PFSK-1 (cell line): ENCODE data around the gene PRDM11.

Experiments
- FOXP2 ChIP-seq: optimal IDR thresholded peaks from 2 replicates; pipeline ENCODE3; 2011; ENCODE audit warnings: borderline replicate concordance, control low read depth, inconsistent platforms; ENCODE audit not compliant: insufficient read depth; ENCODE audit errors: extremely low read length, extremely low read depth
- POLR2AphosphoS5 ChIP-seq: IDR thresholded peaks from 2 replicates; pipeline ENCODE4 v1.6.1; 2012; ENCODE audit warnings: low read depth, mild to moderate bottlenecking, control low read depth, low read length, moderate library complexity
- REST ChIP-seq, 2 experiments: IDR thresholded peaks; 2 replicates each; pipeline versions ENCODE4 v1.6.1 to v1.8.0; 2011 to 2012; ENCODE audit warnings: low read depth in 2 of 2, low read length in 2 of 2, control low read depth in 1 of 2, inconsistent platforms in 1 of 2, mild to moderate bottlenecking in 1 of 2, moderate library complexity in 1 of 2; ENCODE audit not compliant: insufficient read depth in 1 of 2
- SIN3A ChIP-seq: IDR thresholded peaks from 2 replicates; pipeline ENCODE4 v1.6.1; 2012; ENCODE audit warnings: mild to moderate bottlenecking, low read length, moderate library complexity, borderline replicate concordance; ENCODE audit not compliant: insufficient read depth
- TAF1 ChIP-seq: IDR thresholded peaks from 2 replicates; pipeline ENCODE4 v1.6.1; 2012; ENCODE audit warnings: low read length, control low read depth, borderline replicate concordance; ENCODE audit not compliant: insufficient read depth

The PRDM11 gene

GRCh38 chr11:45217991-45218390 is 71.6 kb downstream of the PRDM11 start:
- no peak for TF ChIP-seq SIN3A
- TF ChIP-seq POLR2AphosphoS5: no peak
- TF ChIP-seq REST (IDR thresholded peaks at IDR 0.05; ENCODE audit: insufficient read depth in 1 of 2, low read depth in 2 of 2, low read length in 2 of 2): no peak
- no peak for TF ChIP-seq FOXP2
- no peak for TF ChIP-seq TAF1

- TF ChIP-seq SIN3A (no peak), POLR2AphosphoS5 (no peak), REST (IDR thresholded peaks at IDR 0.05; ENCODE audit: insufficient read depth in 1 of 2, low read depth in 2 of 2, low read length in 2 of 2) (no peak), TAF1 (no peak), FOXP2 (no peak)
Observed at GRCh38 chr11:45218705-45219104, 72.3 kb downstream of the PRDM11 start.

GRCh38 chr11:45219411-45219810 is 73.0 kb downstream of the PRDM11 start:
- TF ChIP-seq SIN3A (no peak), FOXP2 (no peak), TAF1 (no peak), POLR2AphosphoS5 (no peak), REST (IDR thresholded peaks at IDR 0.05; ENCODE audit: insufficient read depth in 1 of 2, low read depth in 2 of 2, low read length in 2 of 2) (no peak)

DNA sequence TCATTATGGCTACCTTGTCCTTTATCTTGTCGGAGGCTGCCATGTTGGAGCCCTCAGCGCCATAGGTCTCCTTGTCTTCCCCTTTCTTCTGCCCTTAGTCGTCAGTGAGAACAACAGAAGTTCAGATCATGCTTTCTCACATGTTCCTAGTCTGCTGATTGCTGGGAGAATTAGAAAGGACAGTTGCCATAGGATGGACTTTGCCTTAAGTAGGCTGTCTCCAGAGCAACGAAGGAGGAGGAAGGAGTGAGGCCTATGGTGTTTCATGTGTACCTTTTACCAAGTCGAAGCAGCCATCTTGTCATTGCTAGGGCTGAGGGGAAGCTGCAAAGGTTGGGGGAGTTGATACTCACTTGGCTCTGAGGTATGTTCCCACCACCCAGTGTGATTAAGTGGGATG is 77.1 kb downstream of the PRDM11 start:
- no peak for TF ChIP-seq FOXP2

GRCh38 chr11:45224766-45225165 is 78.3 kb downstream of the PRDM11 start:
- TF ChIP-seq POLR2AphosphoS5 (no peak), TAF1 (no peak), SIN3A (no peak), FOXP2 (no peak), REST (IDR thresholded peaks at IDR 0.05; ENCODE audit: insufficient read depth in 1 of 2, low read depth in 2 of 2, low read length in 2 of 2) (no peak)

DNA sequence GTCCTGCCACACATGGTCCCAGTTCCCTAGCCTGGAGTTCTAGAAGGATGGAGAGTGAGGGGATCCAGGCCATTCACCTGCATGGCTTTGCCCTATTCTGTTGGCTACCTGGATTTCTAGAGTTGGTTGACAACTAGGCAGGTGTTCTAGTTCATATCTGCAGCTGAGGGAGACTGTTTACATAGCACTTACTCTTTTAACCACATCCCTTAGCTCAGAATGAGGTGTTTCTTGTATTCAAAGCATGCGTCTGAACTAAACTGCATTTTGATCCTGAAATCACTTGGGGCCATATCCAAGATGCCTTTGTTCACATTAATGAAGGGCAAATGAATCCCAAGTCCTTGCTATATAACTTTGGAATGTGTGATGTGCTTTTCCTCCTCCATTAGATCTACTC is 78.8 kb downstream of the PRDM11 start:
- TF ChIP-seq FOXP2 (no peak), REST (IDR thresholded peaks at IDR 0.05; ENCODE audit: insufficient read depth in 1 of 2, low read depth in 2 of 2, low read length in 2 of 2) (no peak), TAF1 (no peak), SIN3A (no peak), POLR2AphosphoS5 (no peak)
